Activated CD8-positive, alpha-beta memory T cell treated with anti-CD3 and anti-CD28 coated beads for 36 hours (primary cell): ENCODE data around the gene PTPRG. TPM values are rescaled to one million over a fixed set of nuclear protein-coding genes. Genes with fewer than 3 reads are reported as not detected.

Experiments
- CTCF ChIA-PET: fragments of 350-600 bp; sonication (Branson Sonifier 250); formaldehyde crosslinking; loops from one replicate; lab custom pipeline; 2021; ENCODE audit warnings: antibody characterized with exemption; lab: Charles Lee
- POLR2A ChIA-PET: fragments of 350-600 bp; sonication (Branson Sonifier 250); formaldehyde crosslinking; loops from one replicate; lab custom pipeline; 2021; ENCODE audit warnings: antibody characterized with exemption; lab: Charles Lee
- total RNA-seq, 2 experiments: library from RNA; stranded (reverse); gene quantifications; one replicate each; pipeline ENCODE4 v1.2.3, GENCODE V29; 2021

PTPRG gene
- total RNA-seq, 2 experiments from 2014 or later, result not detected

GRCh38 chr3:62187022-62187431 lies 625.7 kb downstream of the PTPRG start:
- CTCF ChIA-PET, result interaction anchor here (1.5 kb wide), 1 partner anchor 14 kb away, joined by 3 read pairs; no protein-coding TSS in a partner anchor
- POLR2A ChIA-PET, result no interaction called here

- ChIA-PET CTCF (no interaction called here), POLR2A (no interaction called here)
Observed at GRCh38 chr3:62188681-62189375, 627.5 kb downstream of the PTPRG start.

DNA sequence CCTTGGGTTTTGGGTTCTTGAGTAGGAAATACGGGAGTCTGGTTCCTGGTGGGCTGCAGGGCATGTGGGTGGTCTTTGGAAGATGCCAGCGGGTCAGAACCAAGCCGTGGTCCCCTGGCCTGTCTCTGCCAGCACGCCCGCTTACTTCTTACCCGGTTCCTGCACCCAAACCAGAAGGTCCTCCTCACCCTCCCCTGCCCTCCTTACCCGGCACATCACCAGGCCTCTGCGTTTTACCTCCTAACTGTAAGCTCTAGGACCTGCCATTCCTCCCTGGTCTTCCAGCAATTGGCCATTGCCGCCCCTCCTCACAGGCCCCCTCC lies 628.0 kb downstream of the PTPRG start:
- ChIA-PET POLR2A (no interaction called here), CTCF (no interaction called here)

DNA sequence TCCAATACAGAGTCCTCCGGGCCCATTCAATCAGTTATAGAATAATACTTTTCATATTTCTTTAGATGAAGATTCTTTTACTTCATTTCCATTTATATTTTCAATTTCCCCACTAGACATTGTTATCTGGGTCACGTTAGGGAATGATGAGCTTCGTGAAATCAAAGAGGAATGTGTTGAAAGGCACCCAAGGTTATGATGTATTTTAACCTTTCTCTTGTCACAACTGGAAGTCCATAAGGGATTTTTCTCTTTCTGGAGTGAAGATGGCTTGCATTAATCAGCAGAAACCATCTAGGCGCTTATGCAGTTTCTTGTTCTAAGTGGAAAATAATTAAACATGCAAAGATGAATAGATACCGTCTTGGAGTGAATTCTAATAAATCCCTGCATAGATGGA lies 631.5 kb downstream of the PTPRG start:
- ChIA-PET POLR2A (no interaction called here), CTCF (no interaction called here)

DNA sequence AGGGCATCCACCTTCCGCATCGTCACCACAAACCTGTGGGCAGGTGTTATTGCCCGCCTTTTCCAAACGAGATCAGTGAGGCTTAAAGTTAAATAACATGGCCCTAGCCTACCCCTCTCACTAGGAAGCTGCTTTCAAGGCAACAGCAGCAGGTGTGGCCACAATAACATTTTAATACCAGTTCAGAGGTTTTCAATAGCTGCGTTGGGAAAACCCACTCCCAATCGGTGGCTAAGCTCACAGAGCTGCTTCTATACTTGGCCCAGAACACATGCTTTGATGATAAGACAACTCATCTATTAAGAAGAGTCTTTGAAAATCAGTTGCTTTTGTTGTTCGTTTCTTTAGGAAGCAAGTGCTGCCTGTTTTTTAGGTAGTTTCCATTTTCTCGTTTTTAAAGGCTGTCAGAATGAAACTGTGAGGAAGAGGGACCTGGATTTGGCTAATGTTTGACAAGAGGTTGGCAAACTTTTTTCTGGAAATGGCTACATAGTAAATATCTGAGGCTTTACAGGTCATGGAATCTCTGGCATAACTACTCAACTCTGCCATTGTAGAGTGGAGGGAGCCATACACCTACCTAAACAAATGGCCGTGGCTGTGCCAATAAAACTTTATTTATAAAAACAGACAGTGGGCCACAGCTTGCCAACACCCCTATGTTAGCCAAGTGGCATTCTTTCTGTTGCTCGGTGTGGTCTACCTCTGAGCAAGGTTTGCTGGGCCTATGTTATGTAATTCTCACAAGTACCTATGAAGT lies 632.4 kb downstream of the PTPRG start:
- POLR2A ChIA-PET, result no interaction called here
- CTCF ChIA-PET, result no interaction called here

DNA sequence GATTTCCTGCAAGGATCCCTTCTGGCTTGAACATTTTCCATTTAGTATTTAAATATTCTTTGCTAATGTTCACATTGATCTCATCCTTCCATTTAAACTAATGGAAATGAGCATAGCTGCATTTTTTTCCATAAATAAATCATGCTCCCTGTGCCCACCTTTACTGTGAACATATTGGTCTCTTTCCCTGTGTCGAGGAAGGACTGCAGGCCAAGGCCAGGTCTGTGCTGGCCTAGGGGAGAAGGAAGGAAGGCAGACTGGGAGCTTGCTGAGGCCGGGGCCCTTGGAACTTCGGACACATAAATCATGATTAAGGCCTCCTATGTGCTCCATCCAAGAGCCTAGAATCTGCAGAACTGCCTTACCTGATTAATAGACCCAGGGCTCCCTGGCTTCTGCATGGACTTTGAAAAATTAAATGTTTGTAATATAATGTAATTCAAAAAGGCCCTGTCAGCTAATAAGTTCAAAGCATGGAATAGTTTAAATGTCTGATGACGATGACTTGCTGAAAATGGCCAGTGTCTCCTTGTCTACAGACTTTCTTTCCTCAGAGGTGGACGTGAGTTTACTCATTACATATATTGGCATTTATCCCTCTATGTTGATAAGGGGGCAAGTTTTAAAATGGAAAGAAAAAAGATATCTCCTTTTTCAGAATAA lies 636.1 kb downstream of the PTPRG start:
- POLR2A ChIA-PET, result no interaction called here
- CTCF ChIA-PET, result no interaction called here

DNA sequence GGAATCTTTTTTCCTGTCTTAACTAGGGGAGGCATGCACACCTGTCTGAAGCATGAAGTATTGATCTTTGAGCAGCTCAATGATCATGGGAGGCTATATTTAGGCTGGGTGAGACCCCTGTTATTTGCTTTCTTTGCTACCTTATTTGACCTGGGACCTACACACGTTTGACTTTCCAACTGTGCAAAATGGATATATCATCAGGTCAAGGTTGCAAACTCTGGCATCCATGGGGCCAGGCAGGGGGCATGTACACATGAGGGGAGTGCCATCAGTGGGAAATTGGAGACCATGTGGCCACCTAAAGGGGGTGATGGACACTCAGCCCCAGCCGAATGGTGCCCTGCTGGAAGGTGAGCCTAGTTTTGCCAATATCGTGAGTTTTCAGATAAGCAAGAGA lies 637.8 kb downstream of the PTPRG start:
- ChIA-PET POLR2A (no interaction called here), CTCF (no interaction called here)

DNA sequence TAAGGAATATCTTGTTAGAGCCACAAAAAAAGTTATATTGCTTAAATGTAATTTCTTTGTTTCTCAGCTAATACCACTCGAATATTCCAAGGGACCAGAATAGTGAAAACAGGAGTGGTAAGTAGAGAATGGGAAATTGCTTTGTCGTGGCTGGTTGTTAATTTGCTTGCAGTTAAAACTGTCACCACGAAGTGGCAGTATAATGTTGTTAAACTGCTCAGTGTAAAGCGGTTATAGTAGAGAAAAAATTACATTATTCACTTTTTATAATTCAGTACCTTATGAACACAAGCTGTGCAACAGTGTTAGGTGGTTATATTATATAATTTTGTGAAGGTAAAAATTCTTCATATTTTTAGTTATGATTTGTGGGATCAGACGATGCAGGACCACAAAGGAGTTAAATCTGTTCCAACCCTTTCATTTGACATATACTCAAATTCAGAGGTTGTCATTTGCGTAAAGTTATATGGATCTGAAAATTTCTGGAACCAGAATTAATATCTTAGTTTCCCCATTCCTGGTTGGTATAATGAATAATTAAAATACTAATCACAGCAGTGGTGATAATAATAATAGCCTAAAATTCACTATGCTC lies 640.2 kb downstream of the PTPRG start:
- ChIA-PET CTCF (interaction anchor here (1.5 kb wide), 1 partner anchor 14 kb away, joined by 3 read pairs; no protein-coding TSS in a partner anchor), POLR2A (no interaction called here)

GRCh38 chr3:62203152-62203551 lies 641.8 kb downstream of the PTPRG start:
- ChIA-PET CTCF (no interaction called here), POLR2A (no interaction called here)

DNA sequence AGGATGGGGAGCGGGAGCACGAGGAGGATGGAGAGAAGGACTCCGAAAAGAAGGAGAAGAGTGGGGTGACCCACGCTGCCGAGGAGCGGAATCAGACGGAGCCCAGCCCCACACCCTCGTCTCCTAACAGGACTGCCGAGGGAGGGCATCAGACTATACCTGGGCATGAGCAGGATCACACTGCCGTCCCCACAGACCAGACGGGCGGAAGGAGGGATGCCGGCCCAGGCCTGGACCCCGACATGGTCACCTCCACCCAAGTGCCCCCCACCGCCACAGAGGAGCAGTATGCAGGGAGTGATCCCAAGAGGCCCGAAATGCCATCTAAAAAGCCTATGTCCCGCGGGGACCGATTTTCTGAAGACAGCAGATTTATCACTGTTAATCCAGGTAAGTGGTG lies 642.2 kb downstream of the PTPRG start:
- CTCF ChIA-PET, result no interaction called here
- POLR2A ChIA-PET, result no interaction called here

DNA sequence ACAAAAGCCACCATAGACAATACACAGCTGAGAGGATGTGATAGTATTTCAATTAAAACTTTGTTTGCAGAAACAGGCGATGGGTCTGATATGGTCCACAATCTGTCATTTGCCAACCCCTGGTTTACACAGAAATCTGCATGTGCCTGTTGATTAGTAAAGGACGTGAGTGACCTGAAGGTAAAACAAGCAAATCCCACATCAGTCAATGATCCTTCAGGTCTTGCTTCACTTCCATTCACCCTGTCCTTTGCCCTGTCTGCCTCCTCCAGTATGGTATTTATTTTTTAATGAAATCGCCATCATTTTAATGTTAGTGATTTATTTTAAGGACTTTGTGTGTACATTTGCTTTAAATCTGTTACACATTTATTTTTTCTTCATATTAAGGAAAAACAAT lies 645.8 kb downstream of the PTPRG start:
- POLR2A ChIA-PET, result no interaction called here
- CTCF ChIA-PET, result interaction anchor here (0.6 kb wide), 1 partner anchor 1053 kb away, joined by 3 read pairs; no protein-coding TSS in a partner anchor

DNA sequence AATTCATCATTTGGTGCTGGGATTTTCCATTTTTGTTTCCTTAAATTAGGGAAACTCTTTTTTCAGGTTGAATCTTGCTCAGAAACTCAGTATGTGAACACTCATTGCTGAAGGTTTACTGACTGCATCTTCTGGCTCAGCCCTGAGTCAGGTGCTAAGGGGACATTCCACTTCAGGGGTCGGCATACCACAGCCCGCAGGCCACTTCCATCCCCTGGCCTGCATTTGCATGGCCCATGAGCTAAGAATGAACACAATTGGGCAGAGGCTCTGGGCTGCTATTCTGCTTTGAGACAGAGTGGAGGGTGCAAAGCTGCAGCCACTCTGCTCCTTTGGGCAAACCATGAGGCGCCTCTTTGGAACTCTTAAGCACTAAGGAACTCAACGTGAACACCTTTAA lies 647.0 kb downstream of the PTPRG start:
- CTCF ChIA-PET, result no interaction called here
- POLR2A ChIA-PET, result no interaction called here

DNA sequence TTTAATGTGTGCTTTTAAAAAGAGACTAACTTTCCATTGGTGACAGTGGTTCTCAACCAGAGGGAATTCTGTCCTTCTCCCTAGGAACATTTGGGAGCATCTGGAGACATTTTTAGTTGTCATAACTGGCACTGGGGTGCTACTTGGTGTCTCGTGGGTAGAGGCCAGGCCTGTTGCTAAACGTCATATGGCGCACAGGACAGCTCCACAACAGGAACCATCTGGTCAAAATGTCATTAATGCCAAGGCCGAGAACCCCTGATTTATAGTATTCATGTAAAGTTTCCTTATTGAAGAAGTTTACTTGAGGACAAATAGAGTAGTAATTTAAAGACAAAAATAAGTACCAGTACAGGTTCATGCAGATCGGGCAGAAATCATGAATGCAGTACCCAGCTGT lies 647.7 kb downstream of the PTPRG start:
- CTCF ChIA-PET, result no interaction called here
- POLR2A ChIA-PET, result no interaction called here

DNA sequence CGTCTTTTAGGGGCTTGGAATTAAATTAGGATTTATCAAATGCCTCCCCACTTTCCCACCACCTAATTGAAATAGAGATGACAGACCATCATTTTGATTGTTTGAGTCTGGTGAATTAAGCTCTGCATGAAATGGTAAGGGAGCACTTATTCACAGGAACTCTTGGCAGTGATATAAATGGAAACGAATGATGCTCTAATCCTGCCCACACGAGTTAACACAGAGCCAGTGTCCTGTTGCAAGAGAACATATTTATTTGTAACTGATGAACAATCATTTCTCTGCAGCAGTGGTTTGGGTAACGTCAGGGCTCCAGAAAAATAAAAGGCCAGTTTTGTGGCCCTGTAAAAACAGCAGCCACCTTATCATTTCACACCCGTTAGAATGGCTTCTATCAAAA lies 648.6 kb downstream of the PTPRG start:
- ChIA-PET CTCF (no interaction called here), POLR2A (interaction anchor here (0.5 kb wide), 1 partner anchor 26 kb away, joined by 3 read pairs; no protein-coding TSS in a partner anchor)

DNA sequence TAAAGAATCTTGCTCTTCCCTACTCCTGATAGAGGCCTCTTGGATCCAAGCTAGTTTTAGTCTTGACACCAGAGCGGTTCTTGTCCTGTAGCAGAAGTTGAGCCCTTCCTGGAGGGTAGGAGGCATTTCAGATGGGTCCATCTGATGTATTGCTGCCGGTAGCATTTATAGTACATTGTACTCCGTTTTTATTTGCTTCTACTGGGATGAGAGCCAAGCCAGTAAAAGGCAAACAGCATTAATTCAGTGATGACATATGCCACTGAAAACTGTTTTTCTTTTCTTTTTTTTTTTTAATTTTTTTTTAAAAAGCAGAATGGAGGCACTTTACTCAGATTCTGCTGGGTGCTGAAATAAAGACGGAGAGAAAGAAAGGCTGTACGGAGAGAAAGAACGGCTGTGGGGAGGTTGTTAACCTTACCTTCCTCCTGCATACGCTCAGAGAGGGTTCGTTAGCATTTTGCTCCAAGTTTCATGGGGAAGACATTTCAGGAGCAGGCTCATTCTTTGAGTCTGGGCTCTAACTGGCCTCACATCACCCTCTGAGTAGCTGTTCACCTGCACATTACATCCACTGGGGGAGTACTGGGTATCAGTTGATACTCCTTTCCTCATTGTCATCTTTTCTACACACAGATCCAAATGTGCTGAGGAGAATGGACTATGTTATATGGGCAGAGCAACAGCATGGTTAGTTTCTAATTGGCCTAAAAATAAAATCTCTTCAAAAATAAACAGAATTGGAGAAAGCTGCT lies 650.5 kb downstream of the PTPRG start:
- ChIA-PET CTCF (no interaction called here), POLR2A (no interaction called here)

GRCh38 chr3:62214850-62215249 lies 653.5 kb downstream of the PTPRG start:
- ChIA-PET POLR2A (no interaction called here), CTCF (no interaction called here)

GRCh38 chr3:62220616-62221015 lies 659.2 kb downstream of the PTPRG start:
- CTCF ChIA-PET, result no interaction called here
- POLR2A ChIA-PET, result no interaction called here

DNA sequence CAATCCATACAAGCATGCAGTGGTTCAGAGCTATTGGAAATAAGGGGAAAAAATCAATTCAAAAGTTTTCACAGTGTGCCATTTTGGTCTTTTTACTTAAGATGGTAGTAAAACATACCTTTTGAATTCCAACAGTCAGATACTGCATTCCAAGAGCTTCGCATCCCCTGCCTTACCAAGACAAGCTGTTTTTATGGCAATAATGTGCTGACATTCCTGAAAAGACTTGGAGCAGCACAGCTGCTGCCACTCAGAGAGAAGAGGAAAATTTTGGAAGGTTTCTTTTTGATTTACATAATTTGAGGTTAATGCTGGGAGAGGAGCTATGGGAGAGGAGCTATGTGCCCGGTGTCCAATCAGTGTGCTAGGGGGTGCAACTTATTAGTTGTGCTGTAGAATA lies 663.7 kb downstream of the PTPRG start:
- ChIA-PET POLR2A (no interaction called here), CTCF (no interaction called here)

GRCh38 chr3:62226601-62227339 lies 665.4 kb downstream of the PTPRG start:
- CTCF ChIA-PET, result no interaction called here

More at GRCh38 chr3:62226601-62227339, 665.4 kb downstream of the PTPRG start:
- POLR2A ChIA-PET, result no interaction called here
